Transverse colon (tissue), 4 donors: ENCODE measurements around the gene LSM12.

Experiments used
- EP300 ChIP-seq: sonication (generic); formaldehyde crosslinking; IDR thresholded peaks from one replicate; pipeline ENCODE4 v1.6.1; 2017; ENCODE audit warnings: antibody characterized with exemption, low read depth
- POLR2A ChIP-seq: fragments of 450-650 bp; IDR thresholded peaks from one replicate; pipeline ENCODE4 v1.6.1; 2016; ENCODE audit warnings: antibody characterized with exemption, mild to moderate bottlenecking, moderate library complexity
- POLR2AphosphoS5 ChIP-seq, 3 donors: sonication (generic); formaldehyde crosslinking; IDR thresholded peaks; one replicate each; pipeline ENCODE4 v1.6.1; 2016; ENCODE audit warnings: antibody characterized with exemption in 3 of 3
- TF ChIP-seq, protein P1 (sequence below), 5 experiments: fragments of 200-600 bp in 3 of 5; fragments of 450-650 bp in 2 of 5; sonication (generic) in 3 of 5; IDR thresholded peaks; 1 replicate in 2 of 5; 2 replicates in 3 of 5; pipeline ENCODE4 v1.5.1; 2016 to 2017; ENCODE audit warnings: antibody characterized with exemption in 5 of 5, inconsistent platforms in 3 of 5, mild to moderate bottlenecking in 2 of 5, moderate library complexity in 1 of 5

DNA sequence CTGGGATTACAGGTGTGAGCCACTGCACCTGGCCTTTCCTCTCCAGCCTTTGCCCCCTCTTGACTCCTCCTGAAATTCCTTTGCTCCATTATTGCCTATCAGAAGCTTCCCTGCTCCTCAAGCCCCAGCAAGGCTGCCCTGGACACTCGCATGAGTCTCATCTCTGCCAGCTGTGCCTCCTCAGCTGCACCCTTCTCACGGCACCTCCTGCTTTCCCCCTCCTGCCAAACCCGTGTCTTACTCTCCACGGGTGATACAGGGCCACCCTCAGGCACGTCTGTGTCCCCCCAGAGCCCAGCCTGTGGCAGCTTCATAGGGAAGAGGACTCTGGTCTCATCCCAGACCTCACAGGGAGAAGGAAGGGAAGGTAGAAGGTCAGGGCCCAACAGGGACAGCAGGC, 19.4 kb upstream of the LSM12 start:
- no peak for TF ChIP-seq POLR2AphosphoS5 (IDR thresholded peaks at IDR 0.05)
- TF ChIP-seq, protein P1, sequence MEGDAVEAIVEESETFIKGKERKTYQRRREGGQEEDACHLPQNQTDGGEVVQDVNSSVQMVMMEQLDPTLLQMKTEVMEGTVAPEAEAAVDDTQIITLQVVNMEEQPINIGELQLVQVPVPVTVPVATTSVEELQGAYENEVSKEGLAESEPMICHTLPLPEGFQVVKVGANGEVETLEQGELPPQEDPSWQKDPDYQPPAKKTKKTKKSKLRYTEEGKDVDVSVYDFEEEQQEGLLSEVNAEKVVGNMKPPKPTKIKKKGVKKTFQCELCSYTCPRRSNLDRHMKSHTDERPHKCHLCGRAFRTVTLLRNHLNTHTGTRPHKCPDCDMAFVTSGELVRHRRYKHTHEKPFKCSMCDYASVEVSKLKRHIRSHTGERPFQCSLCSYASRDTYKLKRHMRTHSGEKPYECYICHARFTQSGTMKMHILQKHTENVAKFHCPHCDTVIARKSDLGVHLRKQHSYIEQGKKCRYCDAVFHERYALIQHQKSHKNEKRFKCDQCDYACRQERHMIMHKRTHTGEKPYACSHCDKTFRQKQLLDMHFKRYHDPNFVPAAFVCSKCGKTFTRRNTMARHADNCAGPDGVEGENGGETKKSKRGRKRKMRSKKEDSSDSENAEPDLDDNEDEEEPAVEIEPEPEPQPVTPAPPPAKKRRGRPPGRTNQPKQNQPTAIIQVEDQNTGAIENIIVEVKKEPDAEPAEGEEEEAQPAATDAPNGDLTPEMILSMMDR (IDR thresholded peaks at IDR 0.05), result no peak
- TF ChIP-seq POLR2A, result no peak
- TF ChIP-seq EP300, result no peak
